NCI-H2227 (cell line): ENCODE measurements around the gene EFNA2.

Experiments
- DNase-seq: peaks from one replicate; lab custom pipeline; 2025; ENCODE audit not compliant: unreplicated experiment; lab: John Stamatoyannopoulos, UW

Gene EFNA2

GRCh38 chr19:1259876-1260748 is 25.6 kb upstream of the EFNA2 start:
- no peak for DNase-seq

- peak; percentile 98 for DNase-seq
These were observed 24.7 kb upstream of the EFNA2 start for GRCh38 chr19:1260749-1261537.

GRCh38 chr19:1261538-1261797 is 24.2 kb upstream of the EFNA2 start:
- DNase-seq, result peak; percentile 39

- DNase-seq, result peak; percentile 22
These were observed 23.7 kb upstream of the EFNA2 start for GRCh38 chr19:1261798-1262622.

- no peak for DNase-seq
These were observed 23.0 kb upstream of the EFNA2 start for GRCh38 chr19:1262623-1263123.

- DNase-seq, result no peak
These were observed 22.5 kb upstream of the EFNA2 start for GRCh38 chr19:1263188-1263587.

- DNase-seq, result peak; percentile 22
These were observed 20.7 kb upstream of the EFNA2 start for GRCh38 chr19:1264801-1265614.

GRCh38 chr19:1265615-1266128 is 20.0 kb upstream of the EFNA2 start:
- DNase-seq, result no peak

GRCh38 chr19:1266129-1266915 is 19.4 kb upstream of the EFNA2 start:
- peak; percentile 91 for DNase-seq

- DNase-seq, result peak; percentile 80
These were observed 18.7 kb upstream of the EFNA2 start for GRCh38 chr19:1266916-1267476.

GRCh38 chr19:1267477-1268225 is 18.0 kb upstream of the EFNA2 start:
- peak; percentile 66 for DNase-seq

- no peak for DNase-seq
These were observed 17.2 kb upstream of the EFNA2 start for GRCh38 chr19:1268226-1269064.

GRCh38 chr19:1269065-1269477 is 16.6 kb upstream of the EFNA2 start, which contains the start of gene CIRBP:
TSS of gene CIRBP (plus strand) at chr19:1269332. CDS start at chr19:1270934, 1,602 bp downstream.
- peak; percentile 97 for DNase-seq

GRCh38 chr19:1269478-1270212 is 16.0 kb upstream of the EFNA2 start:
- peak; percentile 90 for DNase-seq

GRCh38 chr19:1270213-1270853 is 15.3 kb upstream of the EFNA2 start:
- no peak for DNase-seq

GRCh38 chr19:1270854-1271527 is 14.7 kb upstream of the EFNA2 start:
- no peak for DNase-seq
